K562 (cell line): ENCODE results near the gene ERMP1. TPM values are rescaled to one million over a fixed set of nuclear protein-coding genes. Genes with fewer than 3 reads are reported as not detected.

Experiments
- CLOCK ChIP-seq: fragments of 250-450 bp; sonication (Bioruptor Pico); IDR thresholded peaks from 2 replicates; pipeline ENCODE4 v1.4.0; 2020; ENCODE audit warnings: mild to moderate bottlenecking, moderate library complexity, borderline replicate concordance
- DIDO1 ChIP-seq: fragments of 450-650 bp; IDR thresholded peaks from 2 replicates; pipeline ENCODE4 v1.6.1; 2016; ENCODE audit warnings: low read depth, missing biosample characterization, missing genetic modification characterization
- MBD1 ChIP-seq: fragments of 250-450 bp; sonication (Bioruptor Pico); IDR thresholded peaks from 2 replicates; pipeline ENCODE4 v1.8.0; 2022; ENCODE audit warnings: inconsistent platforms
- NFIC ChIP-seq: fragments of 450-650 bp; IDR thresholded peaks from 2 replicates; pipeline ENCODE4 v1.6.1; 2017; ENCODE audit warnings: mild to moderate bottlenecking, inconsistent platforms
- PTBP1 ChIP-seq: fragments of 200-400 bp; formaldehyde crosslinking; IDR thresholded peaks from 2 replicates; pipeline ENCODE4 v1.6.1; 2017; ENCODE audit warnings: low read depth, low read length
- RREB1 ChIP-seq: fragments of 250-450 bp; sonication (Bioruptor Pico); IDR thresholded peaks from 2 replicates; pipeline ENCODE4 v1.4.0; 2020
- TSHZ1 ChIP-seq: fragments of 250-450 bp; sonication (Bioruptor Pico); IDR thresholded peaks from 2 replicates; pipeline ENCODE4 v1.4.0; 2020; ENCODE audit warnings: mild to moderate bottlenecking, moderate library complexity
- ZNF184 ChIP-seq: sonication (generic); formaldehyde crosslinking; IDR thresholded peaks from 2 replicates; pipeline ENCODE4 v1.5.0; 2020; ENCODE audit warnings: missing genetic modification reagents
- ZNF449 ChIP-seq: fragments of 250-450 bp; sonication (Bioruptor Pico); IDR thresholded peaks from 2 replicates; pipeline ENCODE4 v1.8.0; 2022; ENCODE audit warnings: moderate library complexity, mild to moderate bottlenecking, inconsistent platforms
- polyA plus RNA-seq, 8 experiments: library from polyadenylated mRNA; depleted of rRNA in 4 of 8; stranded (reverse) in 5 of 8; unstranded in 3 of 8; fragments of >200 nt; fragmentation: Nextera tagmentation in 2 of 8; fragmentation: Illumina TruSeq in 1 of 8; extraction: Ambion mirVana in 2 of 8; extraction: Trizol in 1 of 8; gene quantifications; 2 replicates each; pipeline versions ENCODE4 v1.2.1 to v1.2.3, GENCODE V29; 2011 to 2014; ENCODE audit warnings: inconsistent platforms in 1 of 8, missing spikeins in 1 of 8
- total RNA-seq, 7 experiments: library from RNA; depleted of rRNA in 6 of 7; stranded (reverse); fragments of >200 nt in 6 of 7; fragmentation: Illumina TruSeq in 2 of 7; extraction: Trizol in 2 of 7; gene quantifications; 2 replicates each; pipeline versions ENCODE4 v1.2.1 to v1.2.3, GENCODE V29; 2011 to 2021; ENCODE audit warnings: low replicate concordance in 1 of 7

The ERMP1 gene
- total and polyA plus RNA-seq, 9 of the 15 experiments (the other 6 are each of a cell fraction or from before 2014, with no cell fraction given), result 2.5 to 26.3 (median 12.6) TPM

GRCh38 chr9:5832071-5832537 lies 813 bp downstream of the ERMP1 start (continued):
- TF ChIP-seq ZNF449, result no peak
- TF ChIP-seq DIDO1, result no peak
- no peak for TF ChIP-seq PTBP1
- TF ChIP-seq ZNF184 (CRISPR knock-in tag), result no peak
- no peak for TF ChIP-seq MBD1 (CRISPR knock-in tag)
- no peak for TF ChIP-seq TSHZ1 (CRISPR knock-in tag)
- TF ChIP-seq RREB1, result no peak
- TF ChIP-seq CLOCK (CRISPR knock-in tag), result no peak
- TF ChIP-seq NFIC, result peak; percentile 37; the same call in 1 of the 2 replicates
